Measurements from ENCODE around the gene UBE2E2. TPM values are rescaled to one million over a fixed set of nuclear protein-coding genes. Genes with fewer than 3 reads are reported as not detected.

UBE2E2 gene
- total RNA-seq, 1 experiment from 2014 or later, result 38.6 TPM

- H3K18ac ChIP-seq (ENCODE audit: insufficient read length, low read depth, low read length), result no peak overlapping the region
- no peaks in the 10 kb centered on the region for H3K9me3 Mint-ChIP-seq
- no peaks in the 10 kb centered on the region for H3K27me3 Mint-ChIP-seq (ENCODE audit: low read depth)
- H2BK20ac ChIP-seq (ENCODE audit: low read depth, low read length, poor library complexity, severe bottlenecking), result no peak overlapping the region
- H3K9me3 ChIP-seq (ENCODE audit: control insufficient read depth, low read depth, low read length), result no peaks in the 10 kb centered on the region
- H3K14ac ChIP-seq (ENCODE audit: insufficient read depth, low read length), result no peak overlapping the region
- H3K4me2 ChIP-seq (ENCODE audit: insufficient read depth, insufficient read length, low read length), result no peak overlapping the region
- no peak overlapping the region for H3K4me3 Mint-ChIP-seq
- H3K23me2 ChIP-seq (ENCODE audit: insufficient read length, low read depth, low read length, poor library complexity, severe bottlenecking), result no peaks in the 10 kb centered on the region
- H3K56ac ChIP-seq (ENCODE audit: insufficient read length, low read depth, low read length), result no peak overlapping the region
- no peak overlapping the region for H3K23ac ChIP-seq (ENCODE audit: insufficient read length, low read depth, low read length)
- H3K27ac Mint-ChIP-seq, result no peak overlapping the region
- DNase-seq, result no peak
- no peak overlapping the region for H2BK5ac ChIP-seq (ENCODE audit: insufficient read length, low read length)
- H3K79me1 ChIP-seq (ENCODE audit: insufficient read depth, low read depth, low read length, poor library complexity, severe bottlenecking), result peaks cover 9% of the 10 kb centered on the region
- H2BK12ac ChIP-seq (ENCODE audit: insufficient read length, low read depth, low read length), result no peak overlapping the region
- H3K9ac ChIP-seq (ENCODE audit: extremely low read depth, insufficient read length, low read length), result no peak overlapping the region
- H2BK120ac ChIP-seq (ENCODE audit: low read depth, low read length, poor library complexity, severe bottlenecking), result no peak overlapping the region
- peaks cover 3% of the 10 kb centered on the region; the same call in 1 of the 2 replicates for H3K4me1 ChIP-seq (ENCODE audit: insufficient read depth, low read length)
- H4K8ac ChIP-seq (replicated peaks; ENCODE audit: insufficient read length, low read depth, low read length), result no peak overlapping the region
- no CpG with 5 or more reads among the region's 4 CpGs for WGBS (ENCODE audit: extremely low coverage, insufficient read length, low lambda C conversion rate)
- TF ChIP-seq CTCF (conservative IDR thresholded peaks at IDR 0.05), result no peak
- H3K4ac ChIP-seq (ENCODE audit: low read depth, low read length), result no peak overlapping the region
- H2AK5ac ChIP-seq (ENCODE audit: insufficient read length, low read length), result no peak overlapping the region
- no peaks in the 10 kb centered on the region for H3K27me3 ChIP-seq (ENCODE audit: insufficient read depth, low read length)
- H4K20me1 ChIP-seq (ENCODE audit: control insufficient read depth, insufficient read depth, insufficient read length), result no peaks in the 10 kb centered on the region
- no peak overlapping the region for H4K5ac ChIP-seq (ENCODE audit: insufficient read length, low read depth, low read length)
- no peak overlapping the region for H4K91ac ChIP-seq (ENCODE audit: insufficient read length, low read depth, low read length)
- no peak overlapping the region for H3K27ac ChIP-seq (ENCODE audit: insufficient read length, low read depth, low read length)
- no peak overlapping the region for H2AFZ ChIP-seq (ENCODE audit: low read length)
- H3K36me3 Mint-ChIP-seq (ENCODE audit: insufficient read depth in 1 of 3, low read depth in 3 of 3), result no peaks in the 10 kb centered on the region
- H3T11ph ChIP-seq (ENCODE audit: low read length), result no peak overlapping the region
- peaks cover 5% of the 10 kb centered on the region; the same call in 1 of the 2 replicates for H3K79me2 ChIP-seq (ENCODE audit: insufficient read depth, low read length)
- H3K4me1 Mint-ChIP-seq, result peaks cover 30 to 34% of the 10 kb centered on the region in 2 experiments
- no peak overlapping the region for H2BK15ac ChIP-seq (ENCODE audit: low read depth, low read length)
Measured at GRCh38 chr3:23239211-23240068, 36.3 kb downstream of the UBE2E2 start.

Measured in H9 (cell line).